ENCODE results near the gene TH. TPM values are rescaled to one million over a fixed set of nuclear protein-coding genes. Genes with fewer than 3 reads are reported as not detected.

Gene TH
- total and polyA plus RNA-seq, 2 donors (not counting 1 experiment from before 2014, with no cell fraction given): not detected

- Mint-ChIP-seq H3K4me1 (peaks cover 10% of the 10 kb centered on the region), H3K4me3 (no peak overlapping the region), H3K9me3 (ENCODE audit: insufficient read depth) (no peaks in the 10 kb centered on the region), H3K27ac (no peak overlapping the region), H3K27me3 (peaks cover 16% of the 10 kb centered on the region)
- Histone ChIP-seq H3K4me1 (ENCODE audit: control insufficient read depth in 2 of 2, insufficient read depth in 2 of 2, low read length in 2 of 2) (peaks cover 5 to 9% of the 10 kb centered on the region in 2 donors), H3K27me3 (replicated peaks in 1 of 4; ENCODE audit: control extremely low read depth in 1 of 4, control insufficient read depth in 3 of 4, insufficient read depth in 4 of 4, low read length in 3 of 4) (peaks cover 0 to 24% (median 9%) of the 10 kb centered on the region in 4 experiments), H3K9me3 (ENCODE audit: control extremely low read depth in 1 of 3, control insufficient read depth in 2 of 3, insufficient read depth in 1 of 3, low read length in 2 of 3) (no peaks in the 10 kb centered on the region), H3K79me2 (ENCODE audit: control insufficient read depth, insufficient read depth, low read length) (no peaks in the 10 kb centered on the region), H2AFZ (ENCODE audit: insufficient read depth, low read depth, low read length, poor library complexity, severe bottlenecking) (no peak overlapping the region), H3K4me3 (ENCODE audit: control extremely low read depth in 1 of 5, extremely low read depth in 1 of 5, insufficient read depth in 1 of 5, low read depth in 2 of 5, low read length in 4 of 5) (no peak overlapping the region), H3K36me3 (replicated peaks in 1 of 2; ENCODE audit: control extremely low read depth in 1 of 2, control insufficient read depth in 1 of 2, extremely low read depth in 1 of 2, insufficient read depth in 2 of 2, low read length in 1 of 2) (no peaks in the 10 kb centered on the region), H3K9ac (ENCODE audit: low read length) (no peak overlapping the region), H3K4me2 (replicated peaks; ENCODE audit: low read depth, low read length, poor library complexity, severe bottlenecking) (no peak overlapping the region), H4K20me1 (ENCODE audit: control insufficient read depth, insufficient read depth, low read length, poor library complexity, severe bottlenecking) (no peaks in the 10 kb centered on the region), H3K27ac (ENCODE audit: low read length in 2 of 2) (no peak overlapping the region)
- TF ChIP-seq CTCF (IDR thresholded peaks at IDR 0.05) (no peak), EZH2 (IDR thresholded peaks at IDR 0.05; ENCODE audit: borderline replicate concordance, insufficient read depth, low read depth, low read length, poor library complexity, severe bottlenecking) (no peak)
- ATAC-seq (ENCODE audit: low read depth): no peak
- intact Hi-C loops (cut with micrococcal nuclease): loop anchor here (5.0 kb wide), 1 partner anchor 272 kb away; no protein-coding TSS in a partner anchor
- ChIA-PET CTCF (interaction anchor here (0.8 to 7.7 kb wide), 9 partner anchors 9 to 500 kb away, joined by 3 to 217 read pairs (median 36); partner anchors contain the start of gene SYT8), POLR2A (no interaction called here)
- WGBS (ENCODE audit: insufficient coverage): 87% methylated on average over 7 of the region's 7 CpGs
- no peak for DNase-seq
These were observed 17.4 kb downstream of the TH start for GRCh38 chr11:2154195-2154585.

DNA sequence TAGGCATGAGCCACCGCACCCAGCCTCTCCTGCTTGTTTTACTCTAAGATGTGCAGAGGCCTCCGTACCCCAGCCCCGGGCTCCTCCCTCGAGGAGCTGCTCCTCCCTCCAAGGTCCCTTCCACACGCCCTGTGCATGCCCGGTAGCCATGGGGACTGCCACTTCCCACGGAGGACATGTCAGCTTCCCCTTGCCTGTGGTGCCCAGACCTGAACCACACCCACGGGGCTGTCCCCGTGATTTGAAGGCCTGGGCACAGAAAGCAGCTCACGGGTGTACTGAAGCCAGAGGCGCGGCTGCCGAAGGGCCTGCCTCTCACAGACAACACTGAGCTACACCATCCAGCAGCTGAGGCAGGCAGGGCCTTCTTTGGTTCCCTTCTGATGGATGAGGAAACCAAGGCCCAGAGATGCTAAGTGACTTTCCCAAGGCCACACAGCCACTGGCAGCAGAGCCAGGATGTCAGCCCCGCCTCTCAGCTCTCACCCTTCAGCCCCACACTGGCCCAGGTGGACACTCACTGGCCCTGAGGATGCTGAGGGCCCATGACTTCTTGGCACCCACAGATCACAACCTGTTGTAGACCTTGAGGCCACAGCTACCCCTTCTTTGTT is 17.9 kb downstream of the TH start:
- intact Hi-C loops (cut with micrococcal nuclease): loop anchor here (5.0 kb wide), 1 partner anchor 271 kb away; no protein-coding TSS in a partner anchor
- Mint-ChIP-seq H3K27ac (no peak overlapping the region), H3K27me3 (peaks cover 21% of the 10 kb centered on the region), H3K4me1 (peaks cover 10% of the 10 kb centered on the region), H3K9me3 (ENCODE audit: insufficient read depth) (no peaks in the 10 kb centered on the region), H3K4me3 (no peak overlapping the region)
- H3K4me2 ChIP-seq (replicated peaks; ENCODE audit: low read depth, low read length, poor library complexity, severe bottlenecking): no peak overlapping the region
- no peak overlapping the region for H3K9ac ChIP-seq (ENCODE audit: low read length)
- H3K9me3 ChIP-seq (ENCODE audit: control extremely low read depth in 1 of 3, control insufficient read depth in 2 of 3, insufficient read depth in 1 of 3, low read length in 2 of 3): no peaks in the 10 kb centered on the region
- no peaks in the 10 kb centered on the region for H4K20me1 ChIP-seq (ENCODE audit: control insufficient read depth, insufficient read depth, low read length, poor library complexity, severe bottlenecking)
- CTCF ChIA-PET: interaction anchor here (0.6 to 7.7 kb wide), 14 partner anchors 9 to 500 kb away, joined by 3 to 217 read pairs (median 10); partner anchors contain the start of gene SYT8
- TF ChIP-seq CTCF (IDR thresholded peaks at IDR 0.05): no peak
- TF ChIP-seq EZH2 (IDR thresholded peaks at IDR 0.05; ENCODE audit: borderline replicate concordance, insufficient read depth, low read depth, low read length, poor library complexity, severe bottlenecking): no peak
- no peak for ATAC-seq (ENCODE audit: low read depth)
- H3K4me1 ChIP-seq (ENCODE audit: control insufficient read depth in 2 of 2, insufficient read depth in 2 of 2, low read length in 2 of 2): peaks cover 5 to 9% of the 10 kb centered on the region in 2 donors
- no peaks in the 10 kb centered on the region for H3K79me2 ChIP-seq (ENCODE audit: control insufficient read depth, insufficient read depth, low read length)
- H3K27me3 ChIP-seq (replicated peaks in 1 of 4; ENCODE audit: control extremely low read depth in 1 of 4, control insufficient read depth in 3 of 4, insufficient read depth in 4 of 4, low read length in 3 of 4): peaks cover 0 to 27% (median 10%) of the 10 kb centered on the region in 4 experiments
- POLR2A ChIA-PET: no interaction called here
- WGBS (ENCODE audit: insufficient coverage): 73% methylated on average over 14 of the region's 14 CpGs
- DNase-seq: no peak
- no peaks in the 10 kb centered on the region for H3K36me3 ChIP-seq (replicated peaks in 1 of 2; ENCODE audit: control extremely low read depth in 1 of 2, control insufficient read depth in 1 of 2, extremely low read depth in 1 of 2, insufficient read depth in 2 of 2, low read length in 1 of 2)
- H3K27ac ChIP-seq (ENCODE audit: low read length in 2 of 2): no peak overlapping the region
- H2AFZ ChIP-seq (ENCODE audit: insufficient read depth, low read depth, low read length, poor library complexity, severe bottlenecking): no peak overlapping the region
- no peak overlapping the region for H3K4me3 ChIP-seq (ENCODE audit: control extremely low read depth in 1 of 5, extremely low read depth in 1 of 5, insufficient read depth in 1 of 5, low read depth in 2 of 5, low read length in 4 of 5)
